ENCODE measurements around the gene SLC6A13. TPM values are rescaled to one million over a fixed set of nuclear protein-coding genes. Genes with fewer than 3 reads are reported as not detected.

SLC6A13 gene
- total RNA-seq, 1 experiment from 2014 or later = 0.37 TPM

GRCh38 chr12:229441-230191, 33.0 kb downstream of the SLC6A13 start:
- CTCF ChIA-PET = interaction anchor here (3.3 kb wide), 1 partner anchor 9 kb away, joined by 40 read pairs; no protein-coding TSS in a partner anchor
- no peak for ATAC-seq
- H3K4me3 Mint-ChIP-seq = no peak overlapping the region
- peaks cover 13% of the 10 kb centered on the region for H3K4me1 Mint-ChIP-seq
- no peaks in the 10 kb centered on the region for H3K9me3 Mint-ChIP-seq
- DNase-seq (ENCODE audit: low spot score) = no peak
- no peaks in the 10 kb centered on the region for H3K36me3 Mint-ChIP-seq
- no peak overlapping the region for H3K27ac Mint-ChIP-seq
- peaks cover 5% of the 10 kb centered on the region; the same call in 1 of the 2 replicates for H3K27me3 Mint-ChIP-seq (ENCODE audit: low read depth)
- POLR2A ChIA-PET = interaction anchor here (1.0 kb wide), 1 partner anchor 12 kb away, joined by 4 read pairs; no protein-coding TSS in a partner anchor
- TF ChIP-seq ZNF423 (CRISPR knock-in tag; IDR thresholded peaks at IDR 0.05) (peak; percentile 10; the same call in 1 of the 2 replicates), PRRX2 (CRISPR knock-in tag; IDR thresholded peaks at IDR 0.05) (no peak)

GRCh38 chr12:228846-229200, 33.8 kb downstream of the SLC6A13 start:
- peaks cover 13% of the 10 kb centered on the region for H3K4me1 Mint-ChIP-seq
- CTCF ChIA-PET = interaction anchor here (1.8 to 3.3 kb wide), 2 partner anchors 8 to 9 kb away, joined by 6 to 40 read pairs; no protein-coding TSS in a partner anchor
- TF ChIP-seq JUN (CRISPR knock-in tag; IDR thresholded peaks at IDR 0.05) (no peak), ZNF416 (CRISPR knock-in tag; IDR thresholded peaks at IDR 0.05) (no peak), ZNF425 (CRISPR knock-in tag; conservative IDR thresholded peaks at IDR 0.05) (no peak), ZBTB43 (CRISPR knock-in tag; IDR thresholded peaks at IDR 0.05) (no peak), NR3C1 (CRISPR knock-in tag; conservative IDR thresholded peaks at IDR 0.05; ENCODE audit: low read depth) (no peak), SP1 (CRISPR knock-in tag; conservative IDR thresholded peaks at IDR 0.05) (no peak), NFYB (CRISPR knock-in tag; conservative IDR thresholded peaks at IDR 0.05; ENCODE audit: low read depth) (no peak), TEAD4 (CRISPR knock-in tag; IDR thresholded peaks at IDR 0.05) (no peak), ZNF317 (CRISPR knock-in tag; IDR thresholded peaks at IDR 0.05; ENCODE audit: borderline replicate concordance, low read depth) (no peak), GABPB1 (CRISPR knock-in tag; IDR thresholded peaks at IDR 0.05) (no peak), PREB (CRISPR knock-in tag; IDR thresholded peaks at IDR 0.05; ENCODE audit: borderline replicate concordance) (no peak), ARID4B (CRISPR knock-in tag; IDR thresholded peaks at IDR 0.05; ENCODE audit: borderline replicate concordance) (no peak), ZMAT4 (CRISPR knock-in tag; IDR thresholded peaks at IDR 0.05) (no peak), ELF4 (CRISPR knock-in tag; IDR thresholded peaks at IDR 0.05; ENCODE audit: low read depth) (no peak), CTCF (IDR thresholded peaks at IDR 0.05) (no peak), ETV6 (CRISPR knock-in tag; IDR thresholded peaks at IDR 0.05) (no peak), ZNF396 (CRISPR knock-in tag; IDR thresholded peaks at IDR 0.05; ENCODE audit: borderline replicate concordance) (no peak), TCF7 (CRISPR knock-in tag; IDR thresholded peaks at IDR 0.05; ENCODE audit: low read depth) (no peak), ATF6 (CRISPR knock-in tag; IDR thresholded peaks at IDR 0.05) (no peak)
- H3K27ac Mint-ChIP-seq = peak overlapping the region; percentile 50; the same call in 1 of the 2 replicates
- DNase-seq (ENCODE audit: low spot score) (no peak), ATAC-seq (no peak)
- H3K4me3 Mint-ChIP-seq = no peak overlapping the region
- H3K36me3 Mint-ChIP-seq = no peaks in the 10 kb centered on the region
- peaks cover 5% of the 10 kb centered on the region; the same call in 1 of the 2 replicates for H3K27me3 Mint-ChIP-seq (ENCODE audit: low read depth)
- no peaks in the 10 kb centered on the region for H3K9me3 Mint-ChIP-seq
- POLR2A ChIA-PET = no interaction called here

Data from WTC11 (cell line).